Heart left ventricle (tissue), 13 donors: ENCODE data around the gene CATSPERZ.

Source experiments
- CTCF ChIP-seq, 12 donors: fragments of 200-600 bp; sonication (generic) in 4 of 12; IDR thresholded peaks; one replicate each; pipeline versions ENCODE4 v1.5.0 to v1.8.0; 2018 to 2022; ENCODE audit warnings: antibody characterized with exemption in 12 of 12, mild to moderate bottlenecking in 5 of 12
- POLR2A ChIP-seq, 2 donors: fragments of 450-650 bp; IDR thresholded peaks; one replicate each; pipeline ENCODE4 v1.6.1; 2017; ENCODE audit warnings: antibody characterized with exemption in 2 of 2, mild to moderate bottlenecking in 2 of 2, moderate library complexity in 2 of 2
- donor health status: ischemic (EF 13 %, LVEDD 7.1; RV severe dilation, severe dysfunction).
- donor health status: DM: no; HTN: yes; CAD: no.
- donor health status: DM: no; HTN: no; CAD: no.
- donor health status: ischemic (EF 25% LVEDD 6.9; RV normal size, moderate dysfunction).
- donor health status: ischemic (EF 25% LVEDD 5.7; RV mildly dilated, moderate dysfunction).
- donor health status: ischemic (EF 35%, LVEDD 5.7; RV mildly dilated, moderate dysfunction).
- donor health status: nonischemic (EF 11% LVEDD 7.7; RV severe dilation, severe dysfunction).
- donor health status: DM: yes; HTN: yes; CAD: no.
- donor health status: PGD.
- donor health status: ischemic (EF 29% LVEDD 5.4; RV normal size, mild dysfunction).
- donor health status: nonischemic (EF 23%, LVEDD 6.1; RV moderate dilation, normal function).

- TF ChIP-seq CTCF (IDR thresholded peaks at IDR 0.05), result no peak
- TF ChIP-seq POLR2A (IDR thresholded peaks at IDR 0.05), result no peak
These were observed 39.7 kb downstream of the CATSPERZ start, which contains the start of gene CCDC88B for GRCh38 chr11:64339754-64340408.
